ENCODE results near the gene MYH8.

MYH8 gene

DNA sequence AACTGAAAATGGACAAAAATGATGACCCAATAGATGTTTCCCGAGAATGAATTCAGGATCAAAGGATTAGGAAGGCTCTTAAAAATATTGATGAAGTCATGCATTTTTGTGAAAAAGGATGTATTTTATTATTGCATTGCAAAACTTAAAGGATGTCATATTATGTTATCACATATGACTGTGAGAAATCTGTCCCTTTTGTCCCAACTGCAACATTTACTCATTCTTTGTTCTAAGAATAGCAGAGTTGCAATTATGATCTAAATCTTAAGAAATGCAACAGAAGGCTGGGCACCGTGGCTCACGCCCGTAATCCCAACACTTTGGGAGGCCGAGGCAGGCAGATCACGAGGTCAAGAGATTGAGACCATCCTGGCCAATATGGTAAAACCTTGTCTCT is 35.9 kb downstream of the MYH8 start:
- 85 to 90% methylated on average over 6 of the region's 6 CpGs for WGBS, 2 experiments
- no peaks in the 10 kb centered on the region for H3K9me3 ChIP-seq (ENCODE audit: control insufficient read depth, low read length)
- H3K27me3 ChIP-seq (ENCODE audit: control insufficient read depth, insufficient read depth, low read length, poor library complexity, severe bottlenecking): no peaks in the 10 kb centered on the region
- no peak overlapping the region for H3K27ac ChIP-seq (ENCODE audit: insufficient read depth, low read depth, low read length, poor library complexity, severe bottlenecking)
- no peak overlapping the region for H3K4me3 ChIP-seq (ENCODE audit: insufficient read depth, low read depth, low read length)
- H3K36me3 ChIP-seq (ENCODE audit: control insufficient read depth, insufficient read depth, low read length): no peaks in the 10 kb centered on the region
- H3K4me1 ChIP-seq (ENCODE audit: control insufficient read depth, insufficient read depth, low read length): no peaks in the 10 kb centered on the region

- Histone ChIP-seq H3K4me3 (ENCODE audit: insufficient read depth, low read depth, low read length) (no peak overlapping the region), H3K27ac (ENCODE audit: insufficient read depth, low read depth, low read length, poor library complexity, severe bottlenecking) (no peak overlapping the region), H3K4me1 (ENCODE audit: control insufficient read depth, insufficient read depth, low read length) (peaks cover 8% of the 10 kb centered on the region), H3K9me3 (ENCODE audit: control insufficient read depth, low read length) (no peaks in the 10 kb centered on the region), H3K27me3 (ENCODE audit: control insufficient read depth, insufficient read depth, low read length, poor library complexity, severe bottlenecking) (no peaks in the 10 kb centered on the region), H3K36me3 (ENCODE audit: control insufficient read depth, insufficient read depth, low read length) (no peaks in the 10 kb centered on the region)
- 82 to 88% methylated on average over 6 to 7 of the region's 8 CpGs for WGBS, 2 experiments
These were observed 37.6 kb downstream of the MYH8 start for GRCh38 chr17:10384175-10384574.

- no peaks in the 10 kb centered on the region for H3K27me3 ChIP-seq (ENCODE audit: control insufficient read depth, insufficient read depth, low read length, poor library complexity, severe bottlenecking)
- no peak overlapping the region for H3K27ac ChIP-seq (ENCODE audit: insufficient read depth, low read depth, low read length, poor library complexity, severe bottlenecking)
- no peaks in the 10 kb centered on the region for H3K36me3 ChIP-seq (ENCODE audit: control insufficient read depth, insufficient read depth, low read length)
- 94 to 97% methylated on average over 3 of the region's 3 CpGs for WGBS, 2 experiments
- no peaks in the 10 kb centered on the region for H3K9me3 ChIP-seq (ENCODE audit: control insufficient read depth, low read length)
- no peak overlapping the region for H3K4me3 ChIP-seq (ENCODE audit: insufficient read depth, low read depth, low read length)
- H3K4me1 ChIP-seq (ENCODE audit: control insufficient read depth, insufficient read depth, low read length): peaks cover 8% of the 10 kb centered on the region
These were observed 40.9 kb downstream of the MYH8 start for GRCh38 chr17:10380631-10381408.

DNA sequence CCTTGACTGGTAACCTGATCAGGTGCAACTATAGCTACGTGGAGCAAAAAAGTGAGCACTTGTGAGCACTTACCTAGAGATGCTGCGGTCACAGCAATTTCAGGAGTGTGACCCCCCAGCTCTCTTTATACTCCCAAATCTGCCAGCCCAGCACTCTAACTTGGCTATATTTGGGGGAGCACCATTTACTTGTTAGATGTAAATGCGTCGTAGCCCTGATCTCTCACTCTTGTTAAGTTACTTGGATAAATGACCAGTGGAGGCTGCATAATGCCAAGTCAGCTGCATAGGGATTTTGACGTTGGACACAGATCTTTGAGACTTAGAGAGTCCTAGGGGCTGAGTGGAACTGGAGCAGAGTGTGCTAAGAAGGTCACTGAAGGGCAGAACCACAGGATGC is 48.8 kb downstream of the MYH8 start, which contains the start of gene MYH13:
Gene MYH13 (minus strand): TSS at position 101 of the 400 bp plus-strand sequence. CDS start 8,476 bp downstream, outside the sequence.
- H3K9me3 ChIP-seq (ENCODE audit: control insufficient read depth, low read length): no peaks in the 10 kb centered on the region
- no peak within 1 kb of the TSS for H3K27ac ChIP-seq (ENCODE audit: insufficient read depth, low read depth, low read length, poor library complexity, severe bottlenecking)
- H3K4me3 ChIP-seq (ENCODE audit: insufficient read depth, low read depth, low read length): no peak within 1 kb of the TSS
- no peaks in the 10 kb centered on the region for H3K4me1 ChIP-seq (ENCODE audit: control insufficient read depth, insufficient read depth, low read length)
- WGBS, 2 experiments: 90 to 92% methylated on average over 5 of the region's 5 CpGs
- no peaks in the 10 kb centered on the region for H3K36me3 ChIP-seq (ENCODE audit: control insufficient read depth, insufficient read depth, low read length)
- no peaks in the 10 kb centered on the region for H3K27me3 ChIP-seq (ENCODE audit: control insufficient read depth, insufficient read depth, low read length, poor library complexity, severe bottlenecking)

GRCh38 chr17:10370016-10370608 is 51.6 kb downstream of the MYH8 start:
- no peaks in the 10 kb centered on the region for H3K9me3 ChIP-seq (ENCODE audit: control insufficient read depth, low read length)
- H3K27ac ChIP-seq (ENCODE audit: insufficient read depth, low read depth, low read length, poor library complexity, severe bottlenecking): no peak overlapping the region
- no peaks in the 10 kb centered on the region for H3K27me3 ChIP-seq (ENCODE audit: control insufficient read depth, insufficient read depth, low read length, poor library complexity, severe bottlenecking)
- no peaks in the 10 kb centered on the region for H3K36me3 ChIP-seq (ENCODE audit: control insufficient read depth, insufficient read depth, low read length)
- H3K4me3 ChIP-seq (ENCODE audit: insufficient read depth, low read depth, low read length): no peak overlapping the region
- H3K4me1 ChIP-seq (ENCODE audit: control insufficient read depth, insufficient read depth, low read length): no peaks in the 10 kb centered on the region
- WGBS, 2 experiments: 89 to 93% methylated on average over 7 of the region's 7 CpGs

GRCh38 chr17:10369239-10369638 is 52.5 kb downstream of the MYH8 start:
- Histone ChIP-seq H3K4me1 (ENCODE audit: control insufficient read depth, insufficient read depth, low read length) (no peaks in the 10 kb centered on the region), H3K4me3 (ENCODE audit: insufficient read depth, low read depth, low read length) (no peak overlapping the region), H3K27ac (ENCODE audit: insufficient read depth, low read depth, low read length, poor library complexity, severe bottlenecking) (no peak overlapping the region), H3K36me3 (ENCODE audit: control insufficient read depth, insufficient read depth, low read length) (no peaks in the 10 kb centered on the region), H3K27me3 (ENCODE audit: control insufficient read depth, insufficient read depth, low read length, poor library complexity, severe bottlenecking) (no peaks in the 10 kb centered on the region), H3K9me3 (ENCODE audit: control insufficient read depth, low read length) (no peaks in the 10 kb centered on the region)
- WGBS, 2 experiments: 93 to 100% methylated on average over 1 of the region's 1 CpG

GRCh38 chr17:10368561-10368960 is 53.2 kb downstream of the MYH8 start:
- no peak overlapping the region for H3K4me3 ChIP-seq (ENCODE audit: insufficient read depth, low read depth, low read length)
- no peaks in the 10 kb centered on the region for H3K27me3 ChIP-seq (ENCODE audit: control insufficient read depth, insufficient read depth, low read length, poor library complexity, severe bottlenecking)
- no peaks in the 10 kb centered on the region for H3K4me1 ChIP-seq (ENCODE audit: control insufficient read depth, insufficient read depth, low read length)
- H3K9me3 ChIP-seq (ENCODE audit: control insufficient read depth, low read length): no peaks in the 10 kb centered on the region
- WGBS, 2 experiments: 89 to 96% methylated on average over 3 of the region's 3 CpGs
- no peak overlapping the region for H3K27ac ChIP-seq (ENCODE audit: insufficient read depth, low read depth, low read length, poor library complexity, severe bottlenecking)
- no peaks in the 10 kb centered on the region for H3K36me3 ChIP-seq (ENCODE audit: control insufficient read depth, insufficient read depth, low read length)

DNA sequence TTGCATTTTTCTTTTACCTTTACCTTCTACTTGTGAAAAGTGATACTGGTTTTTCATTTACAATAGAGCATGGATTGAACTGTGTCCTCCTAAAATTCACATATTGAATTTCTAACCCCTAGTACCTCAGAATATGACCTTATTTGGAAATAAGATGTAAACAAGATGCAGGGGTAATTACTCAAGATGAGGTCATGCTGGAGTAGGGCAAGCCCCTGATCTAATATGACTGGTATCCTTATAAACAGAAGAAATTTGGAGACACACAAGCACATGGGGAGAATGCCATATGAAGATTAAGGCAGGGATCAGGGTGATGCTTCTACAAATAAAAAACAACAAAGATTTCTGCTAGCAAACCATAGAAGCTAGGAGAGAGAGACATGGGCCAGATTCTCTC is 61.2 kb downstream of the MYH8 start:
- no peak overlapping the region for H3K27ac ChIP-seq (ENCODE audit: insufficient read depth, low read depth, low read length, poor library complexity, severe bottlenecking)
- no peak overlapping the region for H3K4me3 ChIP-seq (ENCODE audit: insufficient read depth, low read depth, low read length)
- H3K4me1 ChIP-seq (ENCODE audit: control insufficient read depth, insufficient read depth, low read length): no peaks in the 10 kb centered on the region
- H3K36me3 ChIP-seq (ENCODE audit: control insufficient read depth, insufficient read depth, low read length): no peaks in the 10 kb centered on the region
- H3K9me3 ChIP-seq (ENCODE audit: control insufficient read depth, low read length): no peaks in the 10 kb centered on the region
- no peaks in the 10 kb centered on the region for H3K27me3 ChIP-seq (ENCODE audit: control insufficient read depth, insufficient read depth, low read length, poor library complexity, severe bottlenecking)

DNA sequence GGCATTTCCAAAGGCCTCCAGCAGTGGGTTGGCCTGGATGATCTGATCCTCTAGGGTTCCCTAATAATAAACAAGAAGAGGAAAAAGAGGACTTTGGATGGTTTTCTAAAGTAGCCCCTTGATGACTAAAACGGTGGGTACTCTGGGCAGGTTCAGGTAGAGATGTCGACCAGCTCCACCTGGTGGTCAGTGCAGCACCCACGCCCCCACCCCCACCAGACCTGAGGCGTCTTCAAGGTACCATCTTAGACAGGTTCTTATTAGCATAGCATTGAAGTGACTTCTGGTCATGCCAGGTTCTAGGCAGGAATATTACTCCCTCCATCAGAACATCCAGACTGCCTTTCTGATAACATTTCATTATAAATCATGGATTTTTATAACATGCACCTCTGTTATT is 64.0 kb downstream of the MYH8 start:
- no peak overlapping the region for H3K27ac ChIP-seq (ENCODE audit: insufficient read depth, low read depth, low read length, poor library complexity, severe bottlenecking)
- no peak overlapping the region for H3K4me3 ChIP-seq (ENCODE audit: insufficient read depth, low read depth, low read length)
- no peaks in the 10 kb centered on the region for H3K4me1 ChIP-seq (ENCODE audit: control insufficient read depth, insufficient read depth, low read length)
- 25 to 29% methylated on average over 4 of the region's 4 CpGs for WGBS, 2 experiments
- no peaks in the 10 kb centered on the region for H3K9me3 ChIP-seq (ENCODE audit: control insufficient read depth, low read length)
- no peaks in the 10 kb centered on the region for H3K27me3 ChIP-seq (ENCODE audit: control insufficient read depth, insufficient read depth, low read length, poor library complexity, severe bottlenecking)
- H3K36me3 ChIP-seq (ENCODE audit: control insufficient read depth, insufficient read depth, low read length): no peaks in the 10 kb centered on the region

DNA sequence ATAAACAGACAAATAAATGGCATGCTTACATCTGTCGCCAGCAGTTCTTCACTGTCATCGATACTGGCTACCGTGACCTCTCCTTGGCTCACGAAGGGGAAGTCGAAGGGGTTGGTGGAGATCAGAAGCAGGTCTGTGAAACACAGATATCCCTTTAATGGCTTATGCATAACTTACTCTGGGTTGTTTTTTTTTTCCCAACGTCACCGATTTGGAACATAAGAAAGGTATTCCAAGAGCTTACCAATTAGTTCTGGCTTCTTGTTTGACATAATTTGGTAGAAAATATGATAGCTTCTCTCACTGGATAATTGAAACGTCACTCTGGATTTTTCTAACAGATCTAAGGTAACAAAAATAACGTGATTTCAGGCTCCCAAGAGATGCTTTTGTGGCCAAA is 67.1 kb downstream of the MYH8 start:
- 89 to 94% methylated on average over 9 of the region's 9 CpGs for WGBS, 2 experiments
- Histone ChIP-seq H3K27me3 (ENCODE audit: control insufficient read depth, insufficient read depth, low read length, poor library complexity, severe bottlenecking) (no peaks in the 10 kb centered on the region), H3K36me3 (ENCODE audit: control insufficient read depth, insufficient read depth, low read length) (no peaks in the 10 kb centered on the region), H3K4me3 (ENCODE audit: insufficient read depth, low read depth, low read length) (no peak overlapping the region), H3K27ac (ENCODE audit: insufficient read depth, low read depth, low read length, poor library complexity, severe bottlenecking) (no peak overlapping the region), H3K4me1 (ENCODE audit: control insufficient read depth, insufficient read depth, low read length) (no peaks in the 10 kb centered on the region), H3K9me3 (ENCODE audit: control insufficient read depth, low read length) (no peaks in the 10 kb centered on the region)
